Coronary artery (tissue), 2 donors: Measurements from ENCODE around the gene LRRC1.

Experiments
- DNase-seq: peaks from one replicate; pipeline ENCODE4 v3.0.0-alpha.2; 2017; ENCODE audit warnings: low spot score
- H3K27ac ChIP-seq, 2 donors: fragments of 200-600 bp; sonication (generic); one replicate each; pipeline ENCODE4 v1.5.1; 2016 to 2019
- H3K4me3 ChIP-seq: fragments of 200-600 bp; sonication (generic); 2 replicates; pipeline ENCODE4 v1.5.1; 2016; ENCODE audit warnings: mild to moderate bottlenecking, moderate library complexity
- CTCF ChIP-seq: fragments of 200-600 bp; sonication (generic); IDR thresholded peaks from one replicate; pipeline ENCODE4 v1.5.1; 2019; ENCODE audit warnings: antibody characterized with exemption

The LRRC1 gene

GRCh38 chr6:53877151-53877550, 82.3 kb downstream of the LRRC1 start:
- H3K27ac ChIP-seq, result no peak overlapping the region

GRCh38 chr6:53878808-53879207, 84.0 kb downstream of the LRRC1 start:
- TF ChIP-seq CTCF, result no peak
- no peak for DNase-seq
- H3K4me3 ChIP-seq, result no peak overlapping the region
- no peak overlapping the region for H3K27ac ChIP-seq

More at GRCh38 chr6:53877151-53877550, 82.3 kb downstream of the LRRC1 start:
- no peak for TF ChIP-seq CTCF
- DNase-seq, result no peak
- no peak overlapping the region for H3K4me3 ChIP-seq

GRCh38 chr6:53879608-53880007, 84.8 kb downstream of the LRRC1 start:
- no peak for TF ChIP-seq CTCF
- no peak for DNase-seq

GRCh38 chr6:53887316-53887715, 92.5 kb downstream of the LRRC1 start:
- Histone ChIP-seq H3K4me3 (no peak overlapping the region), H3K27ac (no peak overlapping the region)
- DNase-seq, result no peak
- TF ChIP-seq CTCF, result no peak

More at GRCh38 chr6:53879608-53880007, 84.8 kb downstream of the LRRC1 start:
- Histone ChIP-seq H3K27ac (no peak overlapping the region), H3K4me3 (no peak overlapping the region)

- no peak for TF ChIP-seq CTCF
- no peak for DNase-seq
- H3K4me3 ChIP-seq, result no peak overlapping the region
- no peak overlapping the region for H3K27ac ChIP-seq
Observed at GRCh38 chr6:53888931-53889330, 94.1 kb downstream of the LRRC1 start.

GRCh38 chr6:53889365-53889764, 94.6 kb downstream of the LRRC1 start:
- TF ChIP-seq CTCF, result no peak
- no peak overlapping the region for H3K27ac ChIP-seq
- DNase-seq, result no peak
- no peak overlapping the region for H3K4me3 ChIP-seq

GRCh38 chr6:53892707-53893106, 97.9 kb downstream of the LRRC1 start:
- no peak for DNase-seq
- H3K4me3 ChIP-seq, result no peak overlapping the region
- H3K27ac ChIP-seq, result no peak overlapping the region
- no peak for TF ChIP-seq CTCF
